Measurements from ENCODE around the gene TMEM220.

Gene TMEM220

DNA sequence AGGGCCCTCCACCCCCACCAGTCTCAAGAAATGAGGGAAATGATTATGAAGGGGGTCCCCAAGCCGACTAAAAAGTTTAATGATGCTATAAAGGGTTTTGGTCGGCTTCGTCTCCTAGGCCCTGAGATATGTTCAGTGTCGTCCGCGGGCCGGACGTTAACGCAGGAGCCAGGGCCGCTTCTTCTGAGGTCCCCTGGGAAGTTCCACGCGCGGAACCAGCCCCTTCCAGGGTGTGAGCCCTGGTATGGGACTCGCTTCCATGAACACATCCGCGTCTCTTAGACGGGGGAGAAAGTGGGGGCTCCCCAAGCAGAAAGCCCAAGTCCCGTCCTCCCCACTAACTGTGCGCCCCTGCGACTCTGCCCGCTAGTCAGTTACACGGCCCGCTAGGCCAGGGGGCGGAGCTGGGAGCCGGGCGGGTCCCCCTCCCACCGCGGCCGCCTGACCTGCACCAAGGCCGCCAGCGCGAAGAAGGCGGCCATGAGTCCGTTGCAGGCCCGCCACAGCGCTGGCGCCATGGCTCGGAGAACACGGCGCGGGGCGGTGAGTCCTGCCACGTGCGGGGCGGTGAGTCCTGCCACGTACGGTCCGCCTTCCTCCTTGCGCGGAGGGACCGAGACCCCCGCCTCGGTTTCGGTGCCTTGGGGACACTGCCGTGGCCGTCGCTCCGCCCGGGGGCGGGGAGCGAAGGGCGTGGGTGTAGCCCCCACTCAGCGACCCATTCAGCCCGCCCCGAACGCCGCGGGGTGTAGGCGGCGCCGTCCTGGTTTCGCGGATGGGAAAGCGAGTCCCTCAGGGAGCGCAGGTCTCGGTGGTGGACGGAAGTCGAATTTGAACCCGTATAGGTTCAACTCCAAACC, at the start of gene TMEM220:
Gene TMEM220 (minus strand): TSS at position 690 of the 860 bp plus-strand sequence. CDS start 172 bp downstream, at position 518.
- TF ChIP-seq, protein P1, sequence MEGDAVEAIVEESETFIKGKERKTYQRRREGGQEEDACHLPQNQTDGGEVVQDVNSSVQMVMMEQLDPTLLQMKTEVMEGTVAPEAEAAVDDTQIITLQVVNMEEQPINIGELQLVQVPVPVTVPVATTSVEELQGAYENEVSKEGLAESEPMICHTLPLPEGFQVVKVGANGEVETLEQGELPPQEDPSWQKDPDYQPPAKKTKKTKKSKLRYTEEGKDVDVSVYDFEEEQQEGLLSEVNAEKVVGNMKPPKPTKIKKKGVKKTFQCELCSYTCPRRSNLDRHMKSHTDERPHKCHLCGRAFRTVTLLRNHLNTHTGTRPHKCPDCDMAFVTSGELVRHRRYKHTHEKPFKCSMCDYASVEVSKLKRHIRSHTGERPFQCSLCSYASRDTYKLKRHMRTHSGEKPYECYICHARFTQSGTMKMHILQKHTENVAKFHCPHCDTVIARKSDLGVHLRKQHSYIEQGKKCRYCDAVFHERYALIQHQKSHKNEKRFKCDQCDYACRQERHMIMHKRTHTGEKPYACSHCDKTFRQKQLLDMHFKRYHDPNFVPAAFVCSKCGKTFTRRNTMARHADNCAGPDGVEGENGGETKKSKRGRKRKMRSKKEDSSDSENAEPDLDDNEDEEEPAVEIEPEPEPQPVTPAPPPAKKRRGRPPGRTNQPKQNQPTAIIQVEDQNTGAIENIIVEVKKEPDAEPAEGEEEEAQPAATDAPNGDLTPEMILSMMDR (IDR thresholded peaks at IDR 0.05; ENCODE audit: low read depth, low read length), result no peak
- H3K4me3 ChIP-seq (replicated peaks in 1 of 2; ENCODE audit: low read depth in 2 of 2, low read length in 2 of 2), result peak within 1 kb of the TSS; percentile 52 to 63
- peak; percentile 76 to 84 for DNase-seq (ENCODE audit: low read depth in 2 of 2)

DNA sequence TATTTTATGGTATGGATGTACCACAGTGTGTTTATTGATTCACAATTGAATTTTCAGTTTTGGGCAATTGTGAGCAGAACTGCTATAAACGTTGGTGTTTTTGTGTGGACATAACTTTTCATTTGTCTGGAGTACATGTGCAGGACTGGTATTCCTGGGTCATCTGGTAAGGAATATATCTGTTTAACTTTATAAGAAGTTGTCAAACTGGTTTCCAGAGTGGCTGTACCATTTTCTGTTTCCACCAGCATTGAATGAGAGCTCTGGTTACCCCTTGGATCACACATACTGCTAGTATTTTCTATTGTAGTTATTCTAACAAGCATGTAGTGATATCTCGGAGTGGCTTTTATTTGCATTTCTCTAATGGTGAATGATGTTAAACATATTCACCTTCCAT, 49.8 kb upstream of the TMEM220 start:
- H3K4me3 ChIP-seq (replicated peaks in 1 of 2; ENCODE audit: low read depth in 2 of 2, low read length in 2 of 2), result no peak overlapping the region
- TF ChIP-seq, protein P1 (IDR thresholded peaks at IDR 0.05; ENCODE audit: low read depth, low read length), result no peak
- DNase-seq (ENCODE audit: low read depth in 2 of 2), result no peak

DNA sequence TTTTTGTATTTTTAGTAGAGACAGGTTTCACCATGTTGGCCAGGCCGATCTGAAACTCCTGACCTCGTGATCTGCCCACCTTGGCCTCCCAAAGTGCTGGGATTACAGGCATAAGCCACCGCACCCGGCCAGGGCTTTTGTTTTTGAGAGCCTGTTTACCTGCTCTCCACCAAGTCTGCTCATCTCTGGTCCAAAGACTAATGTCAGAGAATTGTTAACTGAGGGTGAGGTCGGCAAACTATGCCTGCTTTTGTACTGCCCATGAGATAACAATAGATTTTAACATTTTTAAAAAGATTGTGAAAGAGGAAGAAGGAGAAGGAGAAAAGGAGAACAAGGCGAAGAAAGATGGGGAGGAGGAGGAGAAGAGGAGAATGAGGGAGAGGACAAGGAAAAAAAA, 48.1 kb upstream of the TMEM220 start:
- TF ChIP-seq, protein P1 (IDR thresholded peaks at IDR 0.05; ENCODE audit: low read depth, low read length), result no peak
- no peak overlapping the region for H3K4me3 ChIP-seq (replicated peaks in 1 of 2; ENCODE audit: low read depth in 2 of 2, low read length in 2 of 2)
- DNase-seq (ENCODE audit: low read depth in 2 of 2), result no peak

DNA sequence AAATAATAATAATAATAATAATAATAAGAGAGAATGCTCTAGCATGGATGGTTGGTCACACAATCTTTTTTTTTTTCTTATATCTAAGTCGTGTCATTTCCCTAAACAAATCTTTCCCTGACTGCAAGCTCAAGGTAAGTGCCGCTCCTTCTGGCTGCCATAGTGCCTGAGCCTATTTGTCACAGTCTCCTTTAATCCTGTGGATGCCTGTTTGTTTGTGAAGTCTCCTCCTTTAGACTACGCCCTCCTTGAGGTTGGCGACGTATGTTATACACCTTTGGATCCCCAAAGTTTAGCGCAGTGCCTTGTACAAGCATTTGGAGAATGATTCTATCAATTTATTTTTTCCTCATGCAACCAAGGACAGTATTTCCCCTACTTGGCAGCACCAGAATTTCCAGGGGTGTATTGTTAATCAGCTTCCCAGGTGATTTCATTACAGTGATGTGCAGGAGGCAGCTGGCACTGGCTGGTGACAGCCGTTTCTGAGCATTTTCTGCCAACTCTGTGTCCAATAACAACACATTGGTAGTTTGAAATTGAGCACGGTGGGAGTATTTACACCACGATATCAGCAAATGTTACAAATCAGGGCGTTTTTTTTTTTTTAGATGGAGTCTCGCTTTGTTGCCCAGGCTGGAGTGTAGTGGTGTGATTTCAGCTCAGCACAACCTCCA, 47.4 kb upstream of the TMEM220 start:
- no peak overlapping the region for H3K4me3 ChIP-seq (replicated peaks in 1 of 2; ENCODE audit: low read depth in 2 of 2, low read length in 2 of 2)
- TF ChIP-seq, protein P1 (IDR thresholded peaks at IDR 0.05; ENCODE audit: low read depth, low read length), result no peak
- no peak for DNase-seq (ENCODE audit: low read depth in 2 of 2)

DNA sequence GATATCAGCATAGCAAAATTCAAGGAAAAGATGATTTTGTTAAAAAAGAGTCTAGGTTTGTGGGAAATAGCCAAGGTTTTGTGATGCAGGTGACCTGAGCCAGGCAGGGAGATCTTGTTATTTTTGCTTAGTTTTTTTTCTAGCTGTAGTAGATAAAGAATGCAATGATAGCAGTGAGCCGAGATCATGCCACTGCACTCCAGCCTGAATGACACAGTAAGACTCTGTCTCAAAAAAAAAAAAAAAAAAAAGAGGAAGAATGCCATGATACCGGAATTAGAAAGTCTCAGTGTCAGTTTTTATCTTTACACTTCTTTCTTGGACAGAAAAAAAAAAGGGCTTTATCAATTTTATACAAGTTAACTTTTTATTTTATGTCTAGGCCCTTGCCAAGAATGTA, 46.6 kb upstream of the TMEM220 start:
- no peak for DNase-seq (ENCODE audit: low read depth in 2 of 2)
- no peak overlapping the region for H3K4me3 ChIP-seq (replicated peaks in 1 of 2; ENCODE audit: low read depth in 2 of 2, low read length in 2 of 2)
- TF ChIP-seq, protein P1 (IDR thresholded peaks at IDR 0.05; ENCODE audit: low read depth, low read length), result no peak

DNA sequence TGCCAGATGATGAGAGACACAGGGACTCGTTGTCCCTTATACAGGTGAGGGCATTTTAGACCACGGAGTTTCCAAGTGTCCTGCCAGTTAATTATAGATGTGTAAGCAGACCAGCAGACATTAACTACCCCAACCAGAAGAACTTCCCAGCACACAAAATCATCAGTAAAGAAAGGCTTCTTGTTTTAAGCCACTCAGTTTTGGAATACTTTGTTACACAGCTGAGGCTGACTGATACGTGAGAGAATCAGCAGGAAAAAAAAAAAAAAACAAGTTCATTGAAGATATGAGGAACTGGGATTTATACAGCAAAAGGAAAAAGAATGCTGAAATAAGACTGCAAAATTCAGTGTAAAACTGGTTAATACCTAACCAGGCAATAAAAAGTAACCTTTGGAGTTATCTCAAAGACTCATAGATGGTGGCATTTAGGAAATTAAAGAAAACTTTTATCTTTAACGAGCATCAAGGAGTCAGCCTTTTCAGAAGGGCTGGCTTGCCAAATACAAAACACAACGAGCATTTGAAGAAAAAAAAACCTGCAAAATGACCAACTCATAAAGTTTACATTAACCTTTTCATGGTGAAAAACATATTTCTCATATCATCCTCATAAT, 46.0 kb upstream of the TMEM220 start:
- no peak overlapping the region for H3K4me3 ChIP-seq (replicated peaks in 1 of 2; ENCODE audit: low read depth in 2 of 2, low read length in 2 of 2)
- TF ChIP-seq, protein P1 (IDR thresholded peaks at IDR 0.05; ENCODE audit: low read depth, low read length), result no peak
- no peak for DNase-seq (ENCODE audit: low read depth in 2 of 2)
